PC-9 (cell line): ENCODE results near the gene ZDHHC18.

Experiments
- CTCF ChIP-seq: fragments of 200-600 bp; sonication (generic); conservative IDR thresholded peaks from 2 replicates; pipeline ENCODE4 v1.6.1; 2017; ENCODE audit warnings: mixed run types, antibody characterized with exemption, mild to moderate bottlenecking, moderate library complexity
- EZH2 ChIP-seq: fragments of 200-600 bp; sonication (generic); IDR thresholded peaks from 2 replicates; pipeline ENCODE4 v1.8.0; 2017; ENCODE audit warnings: antibody characterized with exemption, low read depth

- no peak for TF ChIP-seq CTCF
- no peak for TF ChIP-seq EZH2
These were observed 5.7 kb upstream of the ZDHHC18 start for GRCh38 chr1:26820784-26821269.
